Stimulated activated CD8-positive, alpha-beta memory T cell treated with anti-CD3 and anti-CD28 coated beads, Interleukin-7, amount 100 ng/mL, for 4 hours (primary cell): ENCODE data around the gene IGFL2.

Source experiments
- DNase-seq, 2 donors: peaks; one replicate each; pipeline ENCODE4 v3.0.0-alpha.2; 2020; ENCODE audit warnings: low read depth in 2 of 2

The IGFL2 gene

GRCh38 chr19:46209051-46209450, 61.0 kb downstream of the IGFL2 start:
- no peak for DNase-seq

GRCh38 chr19:46209472-46209871, 61.4 kb downstream of the IGFL2 start:
- DNase-seq: no peak

GRCh38 chr19:46210669-46211068, 62.6 kb downstream of the IGFL2 start:
- no peak for DNase-seq
